Suprapubic skin (tissue), 4 donors: ENCODE results near the gene CABP1.

Experiments used
- EP300 ChIP-seq: sonication (generic); formaldehyde crosslinking; IDR thresholded peaks from one replicate; pipeline ENCODE4 v1.6.1; 2017; ENCODE audit warnings: antibody characterized with exemption
- POLR2AphosphoS5 ChIP-seq, 3 donors: sonication (generic); formaldehyde crosslinking; IDR thresholded peaks; one replicate each; pipeline ENCODE4 v1.6.1; 2017; ENCODE audit warnings: antibody characterized with exemption in 3 of 3
- TF ChIP-seq, protein P1 (sequence below), 2 donors: fragments of 200-600 bp in 1 of 2; fragments of 450-650 bp in 1 of 2; sonication (generic) in 1 of 2; IDR thresholded peaks; one replicate each; pipeline ENCODE4 v1.5.1; 2016 to 2019; ENCODE audit warnings: antibody characterized with exemption in 2 of 2, mild to moderate bottlenecking in 1 of 2, moderate library complexity in 1 of 2

DNA sequence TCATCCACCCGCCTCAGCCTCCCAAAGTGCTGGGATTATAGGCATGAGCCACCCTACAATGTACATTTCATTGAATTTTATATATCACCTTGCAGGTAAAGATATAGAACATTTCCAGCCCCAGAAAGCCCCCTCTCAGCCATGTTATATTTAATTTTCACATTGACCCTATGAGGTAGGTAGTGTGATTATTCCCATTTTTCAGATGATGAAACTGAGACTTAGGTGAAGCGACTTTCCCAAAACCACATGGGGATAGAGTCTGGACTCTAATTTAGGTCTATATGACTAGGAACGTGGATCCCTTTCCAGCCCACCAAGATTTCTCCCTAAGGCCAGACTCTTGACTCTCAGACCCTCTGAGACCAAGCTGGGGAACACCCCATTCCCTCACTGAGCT lies 43.5 kb upstream of the CABP1 start:
- no peak for TF ChIP-seq POLR2AphosphoS5 (IDR thresholded peaks at IDR 0.05)
- TF ChIP-seq, protein P1, sequence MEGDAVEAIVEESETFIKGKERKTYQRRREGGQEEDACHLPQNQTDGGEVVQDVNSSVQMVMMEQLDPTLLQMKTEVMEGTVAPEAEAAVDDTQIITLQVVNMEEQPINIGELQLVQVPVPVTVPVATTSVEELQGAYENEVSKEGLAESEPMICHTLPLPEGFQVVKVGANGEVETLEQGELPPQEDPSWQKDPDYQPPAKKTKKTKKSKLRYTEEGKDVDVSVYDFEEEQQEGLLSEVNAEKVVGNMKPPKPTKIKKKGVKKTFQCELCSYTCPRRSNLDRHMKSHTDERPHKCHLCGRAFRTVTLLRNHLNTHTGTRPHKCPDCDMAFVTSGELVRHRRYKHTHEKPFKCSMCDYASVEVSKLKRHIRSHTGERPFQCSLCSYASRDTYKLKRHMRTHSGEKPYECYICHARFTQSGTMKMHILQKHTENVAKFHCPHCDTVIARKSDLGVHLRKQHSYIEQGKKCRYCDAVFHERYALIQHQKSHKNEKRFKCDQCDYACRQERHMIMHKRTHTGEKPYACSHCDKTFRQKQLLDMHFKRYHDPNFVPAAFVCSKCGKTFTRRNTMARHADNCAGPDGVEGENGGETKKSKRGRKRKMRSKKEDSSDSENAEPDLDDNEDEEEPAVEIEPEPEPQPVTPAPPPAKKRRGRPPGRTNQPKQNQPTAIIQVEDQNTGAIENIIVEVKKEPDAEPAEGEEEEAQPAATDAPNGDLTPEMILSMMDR (IDR thresholded peaks at IDR 0.05), result no peak
- no peak for TF ChIP-seq EP300
